Fibroblast of mammary gland (primary cell): ENCODE data around the gene MSTN.

Experiments used
- DNase-seq: peaks from one replicate; pipeline ENCODE4 v3.0.0-alpha.2; 2010; ENCODE audit warnings: low read depth
- H3K4me3 ChIP-seq: 2 replicates; pipeline ENCODE4 v1.5.1; 2011; ENCODE audit warnings: low read depth, mild to moderate bottlenecking, low read length, moderate library complexity; ENCODE audit not compliant: control insufficient read depth
- TF ChIP-seq, protein P1 (sequence below): conservative IDR thresholded peaks from 2 replicates; pipeline ENCODE4 v1.5.1; 2011; ENCODE audit warnings: low read depth, low read length, inconsistent platforms; ENCODE audit not compliant: control insufficient read depth, insufficient read depth

MSTN gene

DNA sequence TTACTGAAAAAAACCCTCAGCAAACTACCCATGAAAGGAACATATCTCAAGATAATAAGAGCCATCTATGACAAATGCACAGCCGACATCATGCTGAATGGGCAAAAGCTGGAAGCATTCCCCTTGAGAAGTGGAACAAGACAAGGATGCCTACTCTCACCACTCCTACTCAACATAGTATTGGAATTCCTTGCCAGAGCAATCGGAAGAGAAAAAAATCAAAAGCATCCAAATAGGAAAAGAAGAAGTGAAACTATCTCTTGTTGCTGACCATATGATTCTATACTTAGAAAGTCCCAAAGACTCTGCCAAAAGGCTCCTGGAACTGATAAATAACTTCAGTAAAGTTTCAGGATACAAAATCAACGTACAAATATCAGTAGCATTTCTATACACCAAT lies 40.6 kb upstream of the MSTN start:
- TF ChIP-seq, protein P1, sequence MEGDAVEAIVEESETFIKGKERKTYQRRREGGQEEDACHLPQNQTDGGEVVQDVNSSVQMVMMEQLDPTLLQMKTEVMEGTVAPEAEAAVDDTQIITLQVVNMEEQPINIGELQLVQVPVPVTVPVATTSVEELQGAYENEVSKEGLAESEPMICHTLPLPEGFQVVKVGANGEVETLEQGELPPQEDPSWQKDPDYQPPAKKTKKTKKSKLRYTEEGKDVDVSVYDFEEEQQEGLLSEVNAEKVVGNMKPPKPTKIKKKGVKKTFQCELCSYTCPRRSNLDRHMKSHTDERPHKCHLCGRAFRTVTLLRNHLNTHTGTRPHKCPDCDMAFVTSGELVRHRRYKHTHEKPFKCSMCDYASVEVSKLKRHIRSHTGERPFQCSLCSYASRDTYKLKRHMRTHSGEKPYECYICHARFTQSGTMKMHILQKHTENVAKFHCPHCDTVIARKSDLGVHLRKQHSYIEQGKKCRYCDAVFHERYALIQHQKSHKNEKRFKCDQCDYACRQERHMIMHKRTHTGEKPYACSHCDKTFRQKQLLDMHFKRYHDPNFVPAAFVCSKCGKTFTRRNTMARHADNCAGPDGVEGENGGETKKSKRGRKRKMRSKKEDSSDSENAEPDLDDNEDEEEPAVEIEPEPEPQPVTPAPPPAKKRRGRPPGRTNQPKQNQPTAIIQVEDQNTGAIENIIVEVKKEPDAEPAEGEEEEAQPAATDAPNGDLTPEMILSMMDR, result no peak
- no peak overlapping the region for H3K4me3 ChIP-seq
- no peak for DNase-seq

DNA sequence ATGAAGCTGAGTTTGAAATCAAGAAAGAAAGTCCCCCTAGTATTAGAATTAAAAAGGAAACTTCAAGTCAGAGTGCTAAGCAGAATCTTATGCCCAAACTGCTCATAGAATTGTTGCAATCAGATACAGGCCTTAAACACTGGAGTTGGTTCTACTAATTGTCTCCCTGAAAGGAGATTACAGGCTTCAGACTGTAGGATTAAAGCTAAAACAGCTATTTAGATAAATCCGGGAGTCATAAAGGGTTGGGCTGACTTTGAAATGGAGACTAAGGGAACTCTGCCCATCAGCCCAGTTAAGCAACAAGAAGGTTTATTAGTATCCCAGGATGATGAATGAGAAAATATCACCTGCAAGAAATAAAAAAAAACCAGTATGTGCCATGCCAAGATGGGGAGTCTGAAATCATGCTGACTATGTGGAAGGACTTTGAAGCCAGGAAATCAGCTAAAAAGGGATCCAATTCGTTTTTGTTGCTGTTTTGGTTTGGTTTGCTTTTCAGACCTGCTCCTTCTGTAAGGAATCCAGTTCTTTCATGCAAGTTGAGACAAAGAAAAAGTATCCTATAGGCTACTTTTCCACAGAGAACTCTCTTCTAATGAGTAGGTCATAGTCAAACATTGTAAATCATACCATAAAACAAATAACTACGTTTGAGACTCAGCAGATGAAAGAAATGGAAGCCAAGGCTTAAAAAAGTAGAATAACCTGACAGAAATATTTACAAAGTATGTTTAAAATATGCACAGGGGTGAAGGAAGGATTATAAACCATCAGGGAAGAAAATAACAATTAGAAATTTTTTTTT lies 37.6 kb upstream of the MSTN start:
- TF ChIP-seq, protein P1, result no peak
- DNase-seq, result no peak
- no peak overlapping the region for H3K4me3 ChIP-seq

DNA sequence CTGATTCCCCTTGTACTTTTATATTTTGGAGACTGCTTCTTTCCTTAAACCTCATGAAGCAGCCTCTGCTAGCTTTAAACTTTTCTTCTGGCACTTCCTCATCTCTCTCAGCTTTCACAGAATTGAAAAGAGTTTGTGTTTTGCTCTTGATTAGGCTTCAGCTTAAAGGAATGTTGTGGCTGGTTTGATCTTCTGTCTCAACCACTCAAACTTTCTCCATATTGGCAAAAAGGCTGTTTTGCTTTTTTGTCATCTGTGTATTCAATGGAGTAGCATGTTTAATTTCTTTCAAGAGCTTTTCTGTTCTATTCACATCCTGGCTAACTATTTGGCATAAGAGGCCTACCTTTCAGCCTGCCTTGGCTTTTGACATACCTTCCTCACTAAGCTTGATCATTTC lies 36.3 kb upstream of the MSTN start:
- DNase-seq, result no peak
- TF ChIP-seq, protein P1, result no peak
- H3K4me3 ChIP-seq, result no peak overlapping the region

DNA sequence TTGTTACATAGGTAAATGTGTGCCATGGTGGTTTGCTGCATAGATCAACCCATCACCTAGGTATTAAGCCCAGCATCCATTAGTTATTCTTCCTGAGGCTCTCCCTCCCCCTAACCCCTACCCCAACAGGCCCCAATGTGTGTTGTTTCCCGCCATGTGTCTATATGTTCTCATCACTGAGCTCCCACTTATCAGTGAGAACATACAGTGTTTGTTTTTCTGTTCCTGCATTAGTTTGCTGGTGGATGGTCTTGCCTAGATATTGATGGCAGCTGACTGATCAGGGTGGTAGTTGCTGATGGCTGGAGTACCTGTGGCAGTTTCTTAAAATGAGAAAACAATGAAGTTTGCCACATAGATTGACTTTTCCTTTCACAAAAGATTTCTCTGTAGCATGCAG lies 34.6 kb upstream of the MSTN start:
- no peak for DNase-seq
- no peak overlapping the region for H3K4me3 ChIP-seq
- TF ChIP-seq, protein P1, result no peak

DNA sequence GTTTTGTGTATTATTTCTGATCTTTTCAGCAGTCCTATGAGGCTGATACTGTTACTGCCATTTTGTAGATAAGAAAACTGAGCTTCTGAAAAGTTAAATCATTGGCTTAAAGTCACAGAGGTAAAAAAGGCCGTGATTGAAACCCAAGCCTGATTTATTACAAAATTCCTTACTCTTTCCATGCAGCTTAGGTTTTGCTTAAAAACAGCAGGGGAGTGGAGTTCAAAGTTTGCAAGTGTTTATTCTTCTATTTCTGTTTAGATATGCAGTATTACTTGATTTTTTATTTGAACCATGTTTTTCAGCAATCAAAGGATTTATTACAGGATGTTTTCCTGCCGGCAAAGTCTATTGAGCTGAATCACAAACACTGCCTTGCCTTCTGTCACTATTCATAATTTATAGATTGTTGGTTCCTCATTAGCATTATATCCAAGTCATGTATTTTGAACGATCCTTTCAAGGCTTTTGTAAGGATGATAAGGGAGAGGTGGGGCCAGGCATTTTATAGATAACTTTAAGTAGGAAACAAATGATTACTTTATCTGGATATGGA lies 31.9 kb upstream of the MSTN start:
- TF ChIP-seq, protein P1, result no peak
- no peak overlapping the region for H3K4me3 ChIP-seq
- peak; percentile 30 for DNase-seq

DNA sequence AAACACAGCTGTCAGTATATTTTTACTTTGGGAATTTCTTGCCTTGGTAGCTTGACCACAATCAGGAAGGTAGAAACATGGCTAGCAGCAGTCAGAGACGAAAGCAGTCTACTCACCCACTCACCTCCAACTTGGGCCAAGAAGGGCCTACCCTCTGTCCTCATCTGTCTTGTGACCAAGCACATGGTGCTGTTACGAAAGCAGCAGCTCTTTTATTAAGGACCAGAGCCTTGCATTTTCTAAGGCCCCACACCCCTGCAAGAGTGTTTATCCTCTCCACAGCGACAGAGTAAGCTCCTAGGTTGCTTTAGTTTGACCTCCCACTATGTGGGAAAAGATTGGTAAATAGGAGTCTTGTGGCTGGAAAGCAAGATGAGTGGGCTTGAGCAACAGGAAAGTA lies 31.3 kb upstream of the MSTN start:
- TF ChIP-seq, protein P1, result no peak
- H3K4me3 ChIP-seq, result no peak overlapping the region
- peak; percentile 84 for DNase-seq

DNA sequence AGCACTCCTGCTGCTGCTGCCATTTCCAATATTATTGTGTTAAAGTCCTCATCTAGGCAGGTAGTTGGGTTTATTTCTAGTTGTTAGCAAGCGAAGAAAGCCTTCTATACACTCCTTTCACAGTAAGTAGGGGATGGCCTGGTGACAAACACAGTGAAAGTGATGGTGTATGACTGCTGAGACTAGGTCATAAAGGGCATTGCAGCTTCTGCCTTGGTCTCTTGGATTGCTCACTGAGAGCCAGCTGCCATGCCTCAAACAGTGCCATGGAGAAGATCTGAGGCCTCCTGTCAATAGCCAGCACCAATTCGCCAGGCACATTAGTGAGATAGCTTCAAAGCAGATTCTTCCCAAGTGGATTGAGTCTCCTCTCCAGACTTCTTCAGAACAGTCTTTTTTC lies 27.6 kb upstream of the MSTN start:
- TF ChIP-seq, protein P1, result no peak

More for the DNA sequence above, 27.6 kb upstream of the MSTN start:
- no peak for DNase-seq
- no peak overlapping the region for H3K4me3 ChIP-seq
